Progenitor cell of endocrine pancreas (in vitro differentiated cells): ENCODE results near the gene SH3GLB2. TPM values are rescaled to one million over a fixed set of nuclear protein-coding genes. Genes with fewer than 3 reads are reported as not detected.
A peak's percentile ranks its signal among the peaks of the same experiment; 100 is the strongest.

ENCODE experiments used
- DNase-seq: peaks from one replicate; pipeline ENCODE4 v3.0.0; 2021; ENCODE audit warnings: low spot score; ENCODE audit not compliant: unreplicated experiment
- H3K27ac Mint-ChIP-seq: 2 replicates; pipeline ENCODE4 v1.8.0; 2021; ENCODE audit warnings: mild to moderate bottlenecking, moderate library complexity, mixed read lengths
- H3K27me3 Mint-ChIP-seq: 2 replicates; pipeline ENCODE4 v1.8.0; 2021; ENCODE audit warnings: mixed read lengths
- H3K36me3 Mint-ChIP-seq: 2 replicates; pipeline ENCODE4 v1.8.0; 2022; ENCODE audit warnings: mixed read lengths; ENCODE audit not compliant: insufficient read depth
- H3K4me1 Mint-ChIP-seq: 2 replicates; pipeline ENCODE4 v1.8.0; 2021; ENCODE audit warnings: low read depth, mixed read lengths
- H3K4me3 Mint-ChIP-seq: 2 replicates; pipeline ENCODE4 v1.8.0; 2021; ENCODE audit warnings: low read depth, mild to moderate bottlenecking, moderate library complexity, mixed read lengths
- H3K9me3 Mint-ChIP-seq: 2 replicates; pipeline ENCODE4 v1.8.0; 2021; ENCODE audit warnings: low read depth, mixed read lengths
- total RNA-seq: library from RNA; stranded (reverse); gene quantifications from 2 replicates; pipeline ENCODE4 v1.2.1, GENCODE V29; 2021
- TF ChIP-seq, protein P1 (sequence below): fragments of 200-600 bp; sonication (generic); IDR thresholded peaks from one replicate; pipeline ENCODE4 v1.5.0; 2021; ENCODE audit warnings: antibody characterized with exemption, mild to moderate bottlenecking; ENCODE audit not compliant: unreplicated experiment

SH3GLB2 gene
- total RNA-seq, 1 donor from 2014 or later: 183 TPM

DNA sequence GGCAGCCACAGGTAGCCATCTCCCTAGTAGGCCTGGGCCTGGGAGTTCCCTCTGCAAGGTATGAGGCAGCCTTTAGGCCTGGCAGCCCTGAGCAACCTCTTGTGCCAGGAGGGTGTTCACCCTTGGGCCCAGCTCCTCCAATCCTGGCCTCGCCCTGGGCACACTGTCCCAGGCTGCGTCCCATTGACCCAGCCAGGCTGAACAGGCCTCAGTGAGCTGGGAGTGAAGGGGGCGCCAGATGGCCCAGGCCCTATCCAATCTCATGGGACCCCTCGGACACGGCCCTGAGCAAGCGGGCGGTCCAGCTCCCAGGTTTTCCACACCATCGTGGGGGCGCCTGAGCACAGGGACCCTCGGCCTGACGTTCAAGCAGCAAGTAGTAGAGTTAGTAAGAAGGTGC, 14.5 kb downstream of the SH3GLB2 start:
- H3K36me3 Mint-ChIP-seq: peaks cover 6% of the 10 kb centered on the region
- no peak for DNase-seq
- no peak overlapping the region for H3K4me3 Mint-ChIP-seq

DNA sequence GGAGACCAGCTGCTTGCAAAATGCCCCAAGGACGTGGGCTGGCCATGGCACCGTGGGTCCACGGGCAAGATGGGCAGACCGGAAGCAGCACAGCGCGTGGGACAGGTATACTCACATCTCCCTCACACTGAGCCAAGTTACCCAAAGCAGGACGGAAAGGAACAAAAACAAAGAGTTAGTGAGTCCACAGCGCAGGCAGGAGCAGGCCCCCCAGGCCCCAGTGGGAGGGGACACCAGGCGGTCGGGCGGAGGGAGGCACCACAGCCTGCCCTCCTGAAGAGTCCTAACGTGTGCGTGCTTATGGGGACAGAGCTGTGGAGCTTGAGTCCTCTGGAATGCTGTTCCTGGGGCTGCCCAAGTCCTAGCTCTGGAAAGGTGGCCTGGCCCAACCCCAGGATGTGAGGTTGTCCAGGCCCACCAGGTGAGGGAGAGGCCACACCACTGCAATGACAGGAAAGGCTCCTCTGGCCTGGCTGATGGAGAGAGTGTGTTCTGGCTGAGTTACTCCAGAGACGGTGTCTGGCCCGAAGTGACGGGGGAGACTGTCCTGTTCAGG, 15.2 kb downstream of the SH3GLB2 start:
- no peak for DNase-seq
- Mint-ChIP-seq H3K4me3 (no peak overlapping the region), H3K4me1 (no peaks in the 10 kb centered on the region), H3K9me3 (no peaks in the 10 kb centered on the region), H3K27me3 (no peaks in the 10 kb centered on the region), H3K27ac (no peak overlapping the region), H3K36me3 (peaks cover 6% of the 10 kb centered on the region)
- TF ChIP-seq, protein P1, sequence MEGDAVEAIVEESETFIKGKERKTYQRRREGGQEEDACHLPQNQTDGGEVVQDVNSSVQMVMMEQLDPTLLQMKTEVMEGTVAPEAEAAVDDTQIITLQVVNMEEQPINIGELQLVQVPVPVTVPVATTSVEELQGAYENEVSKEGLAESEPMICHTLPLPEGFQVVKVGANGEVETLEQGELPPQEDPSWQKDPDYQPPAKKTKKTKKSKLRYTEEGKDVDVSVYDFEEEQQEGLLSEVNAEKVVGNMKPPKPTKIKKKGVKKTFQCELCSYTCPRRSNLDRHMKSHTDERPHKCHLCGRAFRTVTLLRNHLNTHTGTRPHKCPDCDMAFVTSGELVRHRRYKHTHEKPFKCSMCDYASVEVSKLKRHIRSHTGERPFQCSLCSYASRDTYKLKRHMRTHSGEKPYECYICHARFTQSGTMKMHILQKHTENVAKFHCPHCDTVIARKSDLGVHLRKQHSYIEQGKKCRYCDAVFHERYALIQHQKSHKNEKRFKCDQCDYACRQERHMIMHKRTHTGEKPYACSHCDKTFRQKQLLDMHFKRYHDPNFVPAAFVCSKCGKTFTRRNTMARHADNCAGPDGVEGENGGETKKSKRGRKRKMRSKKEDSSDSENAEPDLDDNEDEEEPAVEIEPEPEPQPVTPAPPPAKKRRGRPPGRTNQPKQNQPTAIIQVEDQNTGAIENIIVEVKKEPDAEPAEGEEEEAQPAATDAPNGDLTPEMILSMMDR: no peak

More for the DNA sequence above, 14.5 kb downstream of the SH3GLB2 start:
- Mint-ChIP-seq H3K9me3 (no peaks in the 10 kb centered on the region), H3K27ac (no peak overlapping the region), H3K27me3 (no peaks in the 10 kb centered on the region), H3K4me1 (no peaks in the 10 kb centered on the region)
- TF ChIP-seq, protein P1: no peak

DNA sequence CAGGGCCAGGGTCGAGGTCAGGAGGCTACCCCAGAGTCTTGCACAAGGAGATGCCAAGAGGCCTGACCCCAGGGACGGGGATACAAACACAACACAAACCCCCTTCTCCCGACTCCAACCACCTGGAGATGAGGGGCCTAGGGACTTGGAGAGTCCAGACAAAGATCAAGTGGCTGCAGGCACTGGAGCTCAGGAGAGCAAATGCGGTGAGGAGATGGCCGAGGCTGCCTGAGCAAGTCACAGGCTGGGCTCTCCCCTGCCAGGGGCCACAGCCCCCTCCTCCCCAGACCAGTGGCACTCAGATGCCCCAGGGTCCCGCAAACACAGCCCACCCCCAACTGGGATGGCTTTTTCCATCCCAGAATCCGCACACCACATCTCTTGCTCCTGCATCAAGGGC, 15.8 kb downstream of the SH3GLB2 start:
- Mint-ChIP-seq H3K27ac (no peak overlapping the region), H3K27me3 (no peaks in the 10 kb centered on the region)
- no peak for DNase-seq

DNA sequence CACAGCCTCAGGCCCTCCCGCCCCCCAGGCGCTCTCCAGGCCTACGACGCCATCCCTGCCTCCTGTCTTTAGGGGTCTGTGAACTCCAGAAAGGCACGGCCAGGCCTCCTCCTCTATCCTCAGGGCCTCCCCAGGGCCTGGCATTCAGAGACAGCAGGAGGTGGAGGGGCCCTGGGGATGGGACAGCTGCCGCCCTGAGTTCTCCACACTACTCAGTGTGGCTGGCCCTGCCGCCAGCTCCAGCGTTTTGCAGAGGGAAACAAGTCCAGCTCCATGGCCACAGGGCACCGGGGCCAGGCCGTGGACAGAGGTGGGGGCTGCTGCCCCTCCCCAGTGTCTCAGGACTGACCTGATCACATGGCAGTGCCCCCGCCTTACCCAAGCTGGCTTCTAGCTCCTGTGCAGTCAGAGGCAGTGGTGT, 16.4 kb downstream of the SH3GLB2 start:
- Mint-ChIP-seq H3K9me3 (no peaks in the 10 kb centered on the region), H3K4me1 (no peaks in the 10 kb centered on the region), H3K27ac (no peak overlapping the region), H3K36me3 (peaks cover 10% of the 10 kb centered on the region), H3K27me3 (no peaks in the 10 kb centered on the region), H3K4me3 (no peak overlapping the region)
- TF ChIP-seq, protein P1: no peak
- no peak for DNase-seq

More for the DNA sequence above, 15.8 kb downstream of the SH3GLB2 start:
- peaks cover 10% of the 10 kb centered on the region for H3K36me3 Mint-ChIP-seq
- TF ChIP-seq, protein P1: no peak
- H3K4me3 Mint-ChIP-seq: no peak overlapping the region
- H3K4me1 Mint-ChIP-seq: no peaks in the 10 kb centered on the region
- no peaks in the 10 kb centered on the region for H3K9me3 Mint-ChIP-seq

DNA sequence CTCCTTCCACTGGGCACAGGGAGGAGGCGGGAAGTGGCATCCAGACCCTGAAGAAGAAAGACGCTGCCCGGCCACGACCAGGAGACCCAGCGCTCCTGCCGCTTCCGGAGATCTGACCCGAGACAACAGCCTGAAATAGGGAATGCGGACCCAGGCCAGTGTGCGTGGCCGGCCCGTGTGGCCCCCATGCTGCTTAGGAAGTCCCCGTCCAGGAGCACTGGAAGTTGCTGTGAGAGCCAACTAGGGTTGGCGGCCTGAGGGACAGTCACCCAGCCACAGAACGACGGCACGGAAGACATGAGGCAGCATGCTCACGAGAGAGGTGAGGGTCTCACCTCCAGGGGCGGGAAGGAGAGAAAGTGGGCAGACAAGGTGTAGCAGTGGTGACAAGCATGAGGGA, 17.0 kb downstream of the SH3GLB2 start:
- H3K4me1 Mint-ChIP-seq: no peaks in the 10 kb centered on the region
- TF ChIP-seq, protein P1: no peak
- H3K27me3 Mint-ChIP-seq: no peaks in the 10 kb centered on the region
- DNase-seq: no peak
- no peaks in the 10 kb centered on the region for H3K9me3 Mint-ChIP-seq
- peak overlapping the region; percentile 71 for H3K27ac Mint-ChIP-seq
- peaks cover 13% of the 10 kb centered on the region for H3K36me3 Mint-ChIP-seq
- no peak overlapping the region for H3K4me3 Mint-ChIP-seq
